NCI-H146 treated with DMSO at 0.1 percent for 48 hours (cell line): ENCODE results near the gene ATXN7L3B.

ENCODE experiments used
- DNase-seq: peaks from one replicate; lab custom pipeline; 2025; ENCODE audit not compliant: unreplicated experiment; lab: John Stamatoyannopoulos, UW

The ATXN7L3B gene

DNA sequence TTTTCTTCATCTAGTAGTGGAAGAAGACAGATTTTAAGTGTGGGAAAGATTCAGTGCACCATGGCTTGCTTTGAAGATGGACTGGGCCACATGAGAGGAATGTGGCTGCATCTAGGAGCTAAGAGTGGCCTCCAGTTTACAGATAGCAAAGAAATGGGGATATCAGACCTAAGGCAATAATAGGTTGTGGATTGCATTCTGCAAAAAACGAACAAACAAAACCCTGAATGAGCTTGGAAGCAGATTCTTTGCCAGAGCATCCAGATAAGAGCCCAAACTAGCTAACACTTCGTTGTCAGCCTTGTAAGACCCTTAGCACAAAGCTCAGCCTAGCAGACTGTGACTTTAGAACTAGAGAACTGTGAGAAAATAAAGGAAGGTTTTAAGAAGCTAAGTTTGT, 9.6 kb downstream of the ATXN7L3B start:
- no peak for DNase-seq

DNA sequence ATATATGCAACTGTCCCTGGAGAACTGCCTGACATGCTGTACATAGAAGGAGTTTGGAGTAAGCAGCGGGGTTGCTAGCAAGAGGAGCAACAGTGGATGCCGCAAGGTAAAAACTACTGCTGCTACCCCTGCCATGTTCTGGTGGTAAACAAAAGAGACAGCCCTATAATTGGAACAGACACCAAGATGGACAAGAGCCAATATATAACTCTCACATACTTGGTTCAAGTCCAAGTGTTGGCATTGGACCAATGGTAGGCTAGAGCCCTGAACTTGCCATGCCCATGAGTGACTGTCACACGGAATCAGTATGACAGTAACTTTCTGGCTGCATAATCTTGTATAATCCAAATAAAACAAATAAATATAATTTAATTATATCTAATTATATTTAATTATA, 13.7 kb downstream of the ATXN7L3B start:
- no peak for DNase-seq

DNA sequence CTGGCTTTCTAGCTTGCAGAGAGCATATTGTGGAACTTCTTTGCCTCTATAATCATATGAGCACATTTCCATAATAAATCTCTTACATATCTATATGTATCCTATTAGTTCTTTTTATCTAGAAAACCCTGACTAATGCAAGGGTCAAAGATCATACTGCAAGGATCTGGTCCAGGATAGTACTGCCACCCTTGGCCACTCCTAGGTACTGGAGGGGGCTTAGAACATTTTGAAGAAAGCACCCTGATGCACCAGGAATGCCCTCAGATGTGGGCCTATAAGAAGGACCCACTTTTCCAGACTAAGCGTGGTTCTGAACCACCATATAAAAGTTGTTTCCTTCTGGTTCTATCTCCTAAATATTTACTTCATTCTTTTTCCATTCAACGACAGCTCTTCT, 14.6 kb downstream of the ATXN7L3B start:
- no peak for DNase-seq

GRCh38 chr12:74559728-74560127, 22.1 kb downstream of the ATXN7L3B start:
- DNase-seq = no peak

GRCh38 chr12:74563927-74564326, 26.3 kb downstream of the ATXN7L3B start:
- DNase-seq = no peak

GRCh38 chr12:74578486-74578885, 40.9 kb downstream of the ATXN7L3B start:
- DNase-seq = no peak

DNA sequence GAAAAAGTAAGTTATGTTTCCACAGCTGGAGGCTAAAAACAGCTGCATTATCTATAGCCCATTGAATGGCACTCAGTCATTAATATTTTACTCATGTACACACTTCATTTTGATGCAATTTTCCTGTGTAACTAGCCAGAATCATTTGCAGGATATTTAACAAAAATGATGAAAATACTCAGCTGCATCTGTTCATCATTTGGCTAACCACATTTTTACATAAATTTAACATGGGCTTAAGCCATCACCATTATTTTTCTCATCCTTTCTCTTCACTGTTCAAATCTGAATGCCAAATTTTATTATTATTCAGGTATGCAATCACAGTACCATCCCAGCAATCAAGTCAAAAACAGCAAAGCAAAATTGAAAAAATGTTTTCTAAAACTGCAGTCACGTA, 41.8 kb downstream of the ATXN7L3B start:
- DNase-seq = no peak

- no peak for DNase-seq
Measured at GRCh38 chr12:74579981-74580380, 42.3 kb downstream of the ATXN7L3B start.

DNA sequence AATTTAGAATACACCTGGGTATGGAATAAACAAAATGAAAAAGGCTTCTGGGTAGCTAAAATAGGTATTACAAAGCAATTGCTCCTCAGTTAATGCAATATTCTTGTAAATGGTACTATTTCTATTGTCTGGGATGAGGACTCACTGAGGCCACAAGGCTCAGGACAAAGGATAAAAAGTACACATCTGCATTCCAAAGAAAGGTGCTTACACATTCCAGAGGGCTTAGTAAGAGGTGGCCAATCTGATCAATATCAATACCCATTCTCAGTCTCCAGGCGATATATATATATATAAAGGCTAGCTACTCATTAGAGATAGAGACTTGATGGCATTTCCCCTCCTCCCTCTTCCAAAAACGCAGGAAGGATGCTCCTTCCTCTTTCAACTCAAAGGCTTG, 43.8 kb downstream of the ATXN7L3B start:
- no peak for DNase-seq

GRCh38 chr12:74584483-74585062, 46.9 kb downstream of the ATXN7L3B start:
- DNase-seq = no peak

DNA sequence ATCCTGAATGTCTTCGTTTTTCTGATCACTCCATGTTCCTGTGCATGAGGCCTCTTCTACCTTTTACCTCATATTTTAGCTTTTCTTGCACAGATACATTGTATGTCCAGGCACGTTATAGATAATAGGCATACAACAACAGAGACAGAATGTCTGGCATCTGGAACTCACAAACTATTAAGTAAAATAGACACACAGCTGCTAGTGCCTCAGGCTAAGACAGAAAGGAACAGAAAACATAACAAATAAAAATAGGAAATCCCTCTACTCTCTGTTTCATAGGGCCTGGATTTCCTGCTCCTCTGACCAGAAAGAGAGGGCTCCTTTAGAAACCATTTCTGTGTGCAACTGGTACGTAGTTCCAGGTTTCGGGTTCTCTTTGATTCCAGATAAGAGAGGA, 48.6 kb downstream of the ATXN7L3B start:
- DNase-seq = no peak
